Measurements from ENCODE around the gene TMEM17. TPM values are rescaled to one million over a fixed set of nuclear protein-coding genes. Genes with fewer than 3 reads are reported as not detected.

TMEM17 gene
- total and polyA plus RNA-seq, 9 of the 15 experiments (the other 6 are each of a cell fraction or from before 2014, with no cell fraction given) = 0.58 to 2.2 (median 1.2) TPM

DNA sequence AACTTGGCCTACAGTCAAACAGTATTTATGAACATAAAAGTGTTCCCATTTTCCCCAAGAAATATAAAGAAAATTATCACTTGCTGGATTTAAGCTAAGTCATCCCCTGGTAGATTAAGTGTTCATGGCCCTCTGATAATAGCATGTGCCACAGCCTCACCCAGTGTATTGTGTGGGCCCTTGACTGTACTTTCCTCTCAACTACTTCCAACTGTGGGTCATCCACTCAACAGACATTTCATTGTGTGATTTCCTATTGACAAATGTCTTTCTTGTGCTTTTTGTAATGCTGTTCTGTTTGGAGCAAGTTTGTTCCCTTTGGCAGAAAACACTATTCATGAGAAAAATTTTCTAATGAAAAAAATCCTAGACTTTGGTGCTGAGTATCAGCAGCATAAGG is 48.4 kb upstream of the TMEM17 start:
- H3K9me3 ChIP-seq (replicated peaks; ENCODE audit: control insufficient read depth, insufficient read depth, low read depth, low read length) = no peaks in the 10 kb centered on the region
- intact Hi-C loops (cut with micrococcal nuclease) (no loop called here), in situ Hi-C loops (cut with MboI) (no loop called here)
- no peak overlapping the region for H3K27ac ChIP-seq (ENCODE audit: extremely low read depth, low read depth, low read length)
- no TSS peak for BruUV-seq (replicated peaks)
- H3K4me3 ChIP-seq = no peak overlapping the region
- ATAC-seq = no peak
- no peak for DNase-seq (ENCODE audit: extremely low read depth in 1 of 4, low spot score in 3 of 4)
- no peaks in the 10 kb centered on the region for H3K4me1 ChIP-seq (replicated peaks in 1 of 2; ENCODE audit: control insufficient read depth in 2 of 2, insufficient read depth in 2 of 2, low read length in 2 of 2)
- no peaks in the 10 kb centered on the region for H3K9me1 ChIP-seq (ENCODE audit: control insufficient read depth, insufficient read depth, low read length)
- H3K9ac ChIP-seq (ENCODE audit: insufficient read depth in 1 of 2, low read depth in 2 of 2, low read length in 2 of 2) = no peak overlapping the region
- no peak overlapping the region for H3K4me2 ChIP-seq (ENCODE audit: insufficient read depth, low read length)
- no peaks in the 10 kb centered on the region for H3K79me2 ChIP-seq (ENCODE audit: control insufficient read depth, insufficient read depth, low read length)
- ChIA-PET CTCF (ENCODE audit: low intra/inter-chr PET ratio) (no interaction called here), POLR2A (no interaction called here)
- no peaks in the 10 kb centered on the region for H3K36me3 ChIP-seq (ENCODE audit: control insufficient read depth, insufficient read depth, low read length)
- no peaks in the 10 kb centered on the region for H4K20me1 ChIP-seq (replicated peaks; ENCODE audit: control insufficient read depth, insufficient read depth, low read length)
- FAIRE-seq = no peak
- H2AFZ ChIP-seq (ENCODE audit: low read depth, low read length) = no peak overlapping the region
- H3K27me3 ChIP-seq (ENCODE audit: control insufficient read depth in 2 of 2, insufficient read depth in 2 of 2, low read length in 2 of 2) = 0 out of 5 replicates have a peak, but pooled peaks cover 0 to 11% of the 10 kb centered on the region in 2 experiments
- no peak for TF ChIP-seq RUNX1 (IDR thresholded peaks at IDR 0.05; ENCODE audit: low read depth)
- no peak for TF ChIP-seq SRSF1 (IDR thresholded peaks at IDR 0.05; ENCODE audit: low read depth, low read length)
- no peak for TF ChIP-seq SAP30 (IDR thresholded peaks at IDR 0.05; ENCODE audit: borderline replicate concordance, insufficient read depth, low read depth, low read length, poor library complexity, severe bottlenecking)
- TF ChIP-seq, protein P1, sequence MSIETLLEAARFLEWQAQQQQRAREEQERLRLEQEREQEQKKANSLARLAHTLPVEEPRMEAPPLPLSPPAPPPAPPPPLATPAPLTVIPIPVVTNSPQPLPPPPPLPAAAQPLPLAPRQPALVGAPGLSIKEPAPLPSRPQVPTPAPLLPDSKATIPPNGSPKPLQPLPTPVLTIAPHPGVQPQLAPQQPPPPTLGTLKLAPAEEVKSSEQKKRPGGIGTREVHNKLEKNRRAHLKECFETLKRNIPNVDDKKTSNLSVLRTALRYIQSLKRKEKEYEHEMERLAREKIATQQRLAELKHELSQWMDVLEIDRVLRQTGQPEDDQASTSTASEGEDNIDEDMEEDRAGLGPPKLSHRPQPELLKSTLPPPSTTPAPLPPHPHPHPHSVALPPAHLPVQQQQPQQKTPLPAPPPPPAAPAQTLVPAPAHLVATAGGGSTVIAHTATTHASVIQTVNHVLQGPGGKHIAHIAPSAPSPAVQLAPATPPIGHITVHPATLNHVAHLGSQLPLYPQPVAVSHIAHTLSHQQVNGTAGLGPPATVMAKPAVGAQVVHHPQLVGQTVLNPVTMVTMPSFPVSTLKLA (conservative IDR thresholded peaks at IDR 0.05) = no peak
- no peak for TF ChIP-seq SRSF3 (IDR thresholded peaks at IDR 0.05; ENCODE audit: insufficient read depth, low read length)
- no peak for TF ChIP-seq CSDE1 (IDR thresholded peaks at IDR 0.05)
- TF ChIP-seq, protein P2, sequence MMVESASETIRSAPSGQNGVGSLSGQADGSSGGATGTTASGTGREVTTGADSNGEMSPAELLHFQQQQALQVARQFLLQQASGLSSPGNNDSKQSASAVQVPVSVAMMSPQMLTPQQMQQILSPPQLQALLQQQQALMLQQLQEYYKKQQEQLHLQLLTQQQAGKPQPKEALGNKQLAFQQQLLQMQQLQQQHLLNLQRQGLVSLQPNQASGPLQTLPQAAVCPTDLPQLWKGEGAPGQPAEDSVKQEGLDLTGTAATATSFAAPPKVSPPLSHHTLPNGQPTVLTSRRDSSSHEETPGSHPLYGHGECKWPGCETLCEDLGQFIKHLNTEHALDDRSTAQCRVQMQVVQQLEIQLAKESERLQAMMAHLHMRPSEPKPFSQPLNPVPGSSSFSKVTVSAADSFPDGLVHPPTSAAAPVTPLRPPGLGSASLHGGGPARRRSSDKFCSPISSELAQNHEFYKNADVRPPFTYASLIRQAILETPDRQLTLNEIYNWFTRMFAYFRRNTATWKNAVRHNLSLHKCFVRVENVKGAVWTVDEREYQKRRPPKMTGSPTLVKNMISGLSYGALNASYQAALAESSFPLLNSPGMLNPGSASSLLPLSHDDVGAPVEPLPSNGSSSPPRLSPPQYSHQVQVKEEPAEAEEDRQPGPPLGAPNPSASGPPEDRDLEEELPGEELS (CRISPR knock-in tag; IDR thresholded peaks at IDR 0.05; ENCODE audit: borderline replicate concordance) = no peak
- TF ChIP-seq GATAD2B (IDR thresholded peaks at IDR 0.05; ENCODE audit: borderline replicate concordance) = no peak
- no peak for TF ChIP-seq RBFOX2 (IDR thresholded peaks at IDR 0.05; ENCODE audit: low read depth, low read length)
- no peak for TF ChIP-seq ARID2 (IDR thresholded peaks at IDR 0.05)
- TF ChIP-seq, protein P3, sequence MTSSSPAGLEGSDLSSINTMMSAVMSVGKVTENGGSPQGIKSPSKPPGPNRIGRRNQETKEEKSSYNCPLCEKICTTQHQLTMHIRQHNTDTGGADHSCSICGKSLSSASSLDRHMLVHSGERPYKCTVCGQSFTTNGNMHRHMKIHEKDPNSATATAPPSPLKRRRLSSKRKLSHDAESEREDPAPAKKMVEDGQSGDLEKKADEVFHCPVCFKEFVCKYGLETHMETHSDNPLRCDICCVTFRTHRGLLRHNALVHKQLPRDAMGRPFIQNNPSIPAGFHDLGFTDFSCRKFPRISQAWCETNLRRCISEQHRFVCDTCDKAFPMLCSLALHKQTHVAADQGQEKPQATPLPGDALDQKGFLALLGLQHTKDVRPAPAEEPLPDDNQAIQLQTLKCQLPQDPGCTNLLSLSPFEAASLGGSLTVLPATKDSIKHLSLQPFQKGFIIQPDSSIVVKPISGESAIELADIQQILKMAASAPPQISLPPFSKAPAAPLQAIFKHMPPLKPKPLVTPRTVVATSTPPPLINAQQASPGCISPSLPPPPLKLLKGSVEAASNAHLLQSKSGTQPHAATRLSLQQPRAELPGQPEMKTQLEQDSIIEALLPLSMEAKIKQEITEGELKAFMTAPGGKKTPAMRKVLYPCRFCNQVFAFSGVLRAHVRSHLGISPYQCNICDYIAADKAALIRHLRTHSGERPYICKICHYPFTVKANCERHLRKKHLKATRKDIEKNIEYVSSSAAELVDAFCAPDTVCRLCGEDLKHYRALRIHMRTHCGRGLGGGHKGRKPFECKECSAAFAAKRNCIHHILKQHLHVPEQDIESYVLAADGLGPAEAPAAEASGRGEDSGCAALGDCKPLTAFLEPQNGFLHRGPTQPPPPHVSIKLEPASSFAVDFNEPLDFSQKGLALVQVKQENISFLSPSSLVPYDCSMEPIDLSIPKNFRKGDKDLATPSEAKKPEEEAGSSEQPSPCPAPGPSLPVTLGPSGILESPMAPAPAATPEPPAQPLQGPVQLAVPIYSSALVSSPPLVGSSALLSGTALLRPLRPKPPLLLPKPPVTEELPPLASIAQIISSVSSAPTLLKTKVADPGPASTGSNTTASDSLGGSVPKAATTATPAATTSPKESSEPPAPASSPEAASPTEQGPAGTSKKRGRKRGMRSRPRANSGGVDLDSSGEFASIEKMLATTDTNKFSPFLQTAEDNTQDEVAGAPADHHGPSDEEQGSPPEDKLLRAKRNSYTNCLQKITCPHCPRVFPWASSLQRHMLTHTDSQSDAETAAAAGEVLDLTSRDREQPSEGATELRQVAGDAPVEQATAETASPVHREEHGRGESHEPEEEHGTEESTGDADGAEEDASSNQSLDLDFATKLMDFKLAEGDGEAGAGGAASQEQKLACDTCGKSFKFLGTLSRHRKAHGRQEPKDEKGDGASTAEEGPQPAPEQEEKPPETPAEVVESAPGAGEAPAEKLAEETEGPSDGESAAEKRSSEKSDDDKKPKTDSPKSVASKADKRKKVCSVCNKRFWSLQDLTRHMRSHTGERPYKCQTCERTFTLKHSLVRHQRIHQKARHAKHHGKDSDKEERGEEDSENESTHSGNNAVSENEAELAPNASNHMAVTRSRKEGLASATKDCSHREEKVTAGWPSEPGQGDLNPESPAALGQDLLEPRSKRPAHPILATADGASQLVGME (CRISPR knock-in tag; IDR thresholded peaks at IDR 0.05) = no peak
- TF ChIP-seq MAFK (IDR thresholded peaks at IDR 0.05; ENCODE audit: low read length) = no peak
